BE2C (cell line): ENCODE results near the gene MAP7.
"Not testable (repeated sequence)": the region's sequence is repeated elsewhere in the genome, so short reads cannot be mapped to it uniquely, and the experiment has no call there.

Experiments
- DNase-seq: peaks from one replicate; pipeline ENCODE4 v3.0.0-alpha.2; 2020
- H3K27me3 ChIP-seq: fragments of 250-450 bp; sonication (Bioruptor Pico); 2 replicates; pipeline ENCODE4 v1.5.1; 2020; ENCODE audit warnings: mild to moderate bottlenecking
- H3K36me3 ChIP-seq: fragments of 250-450 bp; sonication (Bioruptor Pico); 2 replicates; pipeline ENCODE4 v1.5.1; 2020; ENCODE audit warnings: mild to moderate bottlenecking
- H3K4me1 ChIP-seq: fragments of 250-450 bp; sonication (Bioruptor Pico); 2 replicates; pipeline ENCODE4 v1.5.1; 2020
- H3K4me3 ChIP-seq: 2 replicates; pipeline ENCODE4 v1.5.1; 2011; ENCODE audit warnings: low read depth, low read length
- H3K9me3 ChIP-seq: fragments of 250-450 bp; sonication (Bioruptor Pico); 2 replicates; pipeline ENCODE4 v1.5.1; 2020
- CTCF ChIP-seq: IDR thresholded peaks from 2 replicates; pipeline ENCODE4 v1.5.1; 2012; ENCODE audit warnings: mild to moderate bottlenecking, low read depth, low read length

The MAP7 gene

GRCh38 chr6:136396908-136397307 lies 153.3 kb downstream of the MAP7 start:
- no peaks in the 10 kb centered on the region for H3K4me1 ChIP-seq
- no peak for DNase-seq
- no peak overlapping the region for H3K4me3 ChIP-seq
- H3K36me3 ChIP-seq, result no peaks in the 10 kb centered on the region; the same call in 1 of the 2 replicates
- no peak for TF ChIP-seq CTCF
- no peaks in the 10 kb centered on the region; the same call in 1 of the 2 replicates for H3K9me3 ChIP-seq
- no peaks in the 10 kb centered on the region for H3K27me3 ChIP-seq

GRCh38 chr6:136390959-136391358 lies 159.3 kb downstream of the MAP7 start:
- H3K36me3 ChIP-seq, DNase-seq, H3K27me3 ChIP-seq, H3K4me1 ChIP-seq, H3K4me3 ChIP-seq, H3K9me3 ChIP-seq: not testable (repeated sequence)

GRCh38 chr6:136387316-136387715 lies 162.9 kb downstream of the MAP7 start:
- TF ChIP-seq CTCF, result no peak
- no peaks in the 10 kb centered on the region for H3K27me3 ChIP-seq
- no peaks in the 10 kb centered on the region for H3K4me1 ChIP-seq
- H3K4me3 ChIP-seq, result no peak overlapping the region
- H3K9me3 ChIP-seq, result no peaks in the 10 kb centered on the region
- no peak for DNase-seq
- H3K36me3 ChIP-seq, result peaks cover 4% of the 10 kb centered on the region; the same call in 1 of the 2 replicates

GRCh38 chr6:136383268-136383937 lies 166.8 kb downstream of the MAP7 start:
- Histone ChIP-seq H3K4me3 (no peak overlapping the region), H3K9me3 (no peaks in the 10 kb centered on the region), H3K27me3 (no peaks in the 10 kb centered on the region), H3K36me3 (peaks cover 4% of the 10 kb centered on the region; the same call in 1 of the 2 replicates), H3K4me1 (no peaks in the 10 kb centered on the region)
- no peak for TF ChIP-seq CTCF
- no peak for DNase-seq

GRCh38 chr6:136382676-136383252 lies 167.5 kb downstream of the MAP7 start:
- Histone ChIP-seq H3K4me3 (no peak overlapping the region), H3K4me1 (no peaks in the 10 kb centered on the region), H3K36me3 (peaks cover 4% of the 10 kb centered on the region; the same call in 1 of the 2 replicates), H3K9me3 (no peaks in the 10 kb centered on the region), H3K27me3 (no peaks in the 10 kb centered on the region)
- no peak for TF ChIP-seq CTCF
- no peak for DNase-seq

- H3K36me3 ChIP-seq, result no peaks in the 10 kb centered on the region
- DNase-seq, result no peak
Measured at GRCh38 chr6:136378888-136379287, 171.3 kb downstream of the MAP7 start.

GRCh38 chr6:136375836-136376235 lies 174.4 kb downstream of the MAP7 start:
- not testable (repeated sequence) for H3K36me3 ChIP-seq, DNase-seq, H3K27me3 ChIP-seq, H3K4me3 ChIP-seq, H3K9me3 ChIP-seq, H3K4me1 ChIP-seq

More at GRCh38 chr6:136378888-136379287, 171.3 kb downstream of the MAP7 start:
- Histone ChIP-seq H3K4me3 (no peak overlapping the region), H3K9me3 (no peaks in the 10 kb centered on the region), H3K27me3 (no peaks in the 10 kb centered on the region), H3K4me1 (no peaks in the 10 kb centered on the region)
- TF ChIP-seq CTCF, result peak; percentile 38
